Measurements from ENCODE around the gene DCLRE1C.

- TF ChIP-seq POLR2AphosphoS5 (IDR thresholded peaks at IDR 0.05; ENCODE audit: low read depth, low read length): no peak
- no peak for TF ChIP-seq RAD21 (IDR thresholded peaks at IDR 0.05 in 1 of 2, conservative IDR thresholded peaks at IDR 0.05 in 1 of 2; ENCODE audit: low read depth in 2 of 2, low read length in 2 of 2)
- no peak for TF ChIP-seq POLR2A (IDR thresholded peaks at IDR 0.05; ENCODE audit: control extremely low read depth in 1 of 2, low read depth in 2 of 2, low read length in 2 of 2)
- no peak for TF ChIP-seq BACH1 (IDR thresholded peaks at IDR 0.05; ENCODE audit: low read length)
- no peak for TF ChIP-seq CHD2 (IDR thresholded peaks at IDR 0.05; ENCODE audit: low read length)
- TF ChIP-seq SUZ12 (IDR thresholded peaks at IDR 0.05; ENCODE audit: low read length): no peak
- no peak for TF ChIP-seq CTCF (IDR thresholded peaks at IDR 0.05; ENCODE audit: control extremely low read depth in 1 of 3, insufficient read depth in 1 of 3, low read depth in 1 of 3, low read length in 3 of 3)
- TF ChIP-seq KDM5A (IDR thresholded peaks at IDR 0.05; ENCODE audit: low read length): no peak
- TF ChIP-seq EP300 (IDR thresholded peaks at IDR 0.05; ENCODE audit: borderline replicate concordance in 1 of 2, low read depth in 2 of 2, low read length in 2 of 2): no peak
- TF ChIP-seq USF2 (IDR thresholded peaks at IDR 0.05; ENCODE audit: low read length): no peak
- no peak for TF ChIP-seq CEBPB (IDR thresholded peaks at IDR 0.05; ENCODE audit: low read depth, low read length)
Observed at GRCh38 chr10:14918964-14919363, 34.9 kb downstream of the DCLRE1C start.

Data from H1 (cell line).